Measurements from ENCODE around the gene PRG2. TPM values are rescaled to one million over a fixed set of nuclear protein-coding genes. Genes with fewer than 3 reads are reported as not detected.

PRG2 gene
- total and polyA plus RNA-seq, 2 of the 13 experiments (the other 11 are each of a cell fraction or from before 2014, with no cell fraction given) = not detected

- TF ChIP-seq, protein P1, sequence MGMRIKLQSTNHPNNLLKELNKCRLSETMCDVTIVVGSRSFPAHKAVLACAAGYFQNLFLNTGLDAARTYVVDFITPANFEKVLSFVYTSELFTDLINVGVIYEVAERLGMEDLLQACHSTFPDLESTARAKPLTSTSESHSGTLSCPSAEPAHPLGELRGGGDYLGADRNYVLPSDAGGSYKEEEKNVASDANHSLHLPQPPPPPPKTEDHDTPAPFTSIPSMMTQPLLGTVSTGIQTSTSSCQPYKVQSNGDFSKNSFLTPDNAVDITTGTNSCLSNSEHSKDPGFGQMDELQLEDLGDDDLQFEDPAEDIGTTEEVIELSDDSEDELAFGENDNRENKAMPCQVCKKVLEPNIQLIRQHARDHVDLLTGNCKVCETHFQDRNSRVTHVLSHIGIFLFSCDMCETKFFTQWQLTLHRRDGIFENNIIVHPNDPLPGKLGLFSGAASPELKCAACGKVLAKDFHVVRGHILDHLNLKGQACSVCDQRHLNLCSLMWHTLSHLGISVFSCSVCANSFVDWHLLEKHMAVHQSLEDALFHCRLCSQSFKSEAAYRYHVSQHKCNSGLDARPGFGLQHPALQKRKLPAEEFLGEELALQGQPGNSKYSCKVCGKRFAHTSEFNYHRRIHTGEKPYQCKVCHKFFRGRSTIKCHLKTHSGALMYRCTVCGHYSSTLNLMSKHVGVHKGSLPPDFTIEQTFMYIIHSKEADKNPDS (CRISPR knock-in tag; IDR thresholded peaks at IDR 0.05) = peak; percentile 49; the same call in 1 of the 2 replicates
- no peak for TF ChIP-seq ISX (CRISPR knock-in tag; conservative IDR thresholded peaks at IDR 0.05)
- TF ChIP-seq, protein P2, sequence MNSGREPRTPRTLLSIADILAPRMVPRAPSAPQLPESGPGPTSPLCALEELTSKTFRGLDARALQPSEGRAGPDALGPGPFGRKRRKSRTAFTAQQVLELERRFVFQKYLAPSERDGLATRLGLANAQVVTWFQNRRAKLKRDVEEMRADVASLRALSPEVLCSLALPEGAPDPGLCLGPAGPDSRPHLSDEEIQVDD (CRISPR knock-in tag; IDR thresholded peaks at IDR 0.05; ENCODE audit: borderline replicate concordance) = no peak
- TF ChIP-seq PRDM10 (CRISPR knock-in tag; IDR thresholded peaks at IDR 0.05; ENCODE audit: low read depth) = peak; percentile 54; the same call in 1 of the 2 replicates
- TF ChIP-seq ATF1 (CRISPR knock-in tag; IDR thresholded peaks at IDR 0.05) = no peak; the same call in 1 of the 2 replicates
- TF ChIP-seq, protein P3, sequence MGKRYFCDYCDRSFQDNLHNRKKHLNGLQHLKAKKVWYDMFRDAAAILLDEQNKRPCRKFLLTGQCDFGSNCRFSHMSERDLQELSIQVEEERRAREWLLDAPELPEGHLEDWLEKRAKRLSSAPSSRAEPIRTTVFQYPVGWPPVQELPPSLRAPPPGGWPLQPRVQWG (CRISPR knock-in tag; IDR thresholded peaks at IDR 0.05; ENCODE audit: borderline replicate concordance, low read depth) = no peak
- TF ChIP-seq ZSCAN9 (CRISPR knock-in tag; IDR thresholded peaks at IDR 0.05; ENCODE audit: borderline replicate concordance) = peak; percentile 89
- TF ChIP-seq POLR2AphosphoS2 (IDR thresholded peaks at IDR 0.05; ENCODE audit: low read depth, low read length) = no peak
- TF ChIP-seq ZNF18 (CRISPR knock-in tag; IDR thresholded peaks at IDR 0.05; ENCODE audit: insufficient replicate concordance) = no peak
- TF ChIP-seq ZNF660 (CRISPR knock-in tag; IDR thresholded peaks at IDR 0.05; ENCODE audit: borderline replicate concordance, low read depth) = no peak
- no peak for TF ChIP-seq REL (CRISPR knock-in tag; conservative IDR thresholded peaks at IDR 0.05)
- TF ChIP-seq ZNF337 (CRISPR knock-in tag; IDR thresholded peaks at IDR 0.05; ENCODE audit: borderline replicate concordance, low read depth) = no peak
- TF ChIP-seq YY1 (IDR thresholded peaks at IDR 0.05; ENCODE audit: insufficient read depth, insufficient replicate concordance, low read depth, low read length) = no peak
- TF ChIP-seq ZBTB8A (CRISPR knock-in tag; IDR thresholded peaks at IDR 0.05; ENCODE audit: borderline replicate concordance, low read depth) = no peak
- TF ChIP-seq ZNF17 (CRISPR knock-in tag; IDR thresholded peaks at IDR 0.05) = no peak
- no peak for TF ChIP-seq ZNF674 (CRISPR knock-in tag; IDR thresholded peaks at IDR 0.05; ENCODE audit: low read depth)
- TF ChIP-seq KDM6A (CRISPR knock-in tag; IDR thresholded peaks at IDR 0.05; ENCODE audit: low read depth) = no peak
- no peak for TF ChIP-seq ZBTB42 (CRISPR knock-in tag; IDR thresholded peaks at IDR 0.05)
- TF ChIP-seq ZNF530 (CRISPR knock-in tag; IDR thresholded peaks at IDR 0.05; ENCODE audit: low read depth) = no peak
- TF ChIP-seq XRCC5 (optimal IDR thresholded peaks at IDR 0.05; ENCODE audit: low read length) = no peak
- no peak for TF ChIP-seq TOPORS (CRISPR knock-in tag; IDR thresholded peaks at IDR 0.05)
Measured at GRCh38 chr11:57434640-57435546, 44.4 kb upstream of the PRG2 start (continued).
